Measurements from ENCODE around the gene SLC16A3. TPM values are rescaled to one million over a fixed set of nuclear protein-coding genes. Genes with fewer than 3 reads are reported as not detected.

SLC16A3 gene
- total and polyA plus RNA-seq, 10 of the 15 experiments (the other 5 are each of a cell fraction or from before 2014, with no cell fraction given) = 0.10 to 46.5 (median 8.0) TPM

- TF ChIP-seq JUND (IDR thresholded peaks at IDR 0.05; ENCODE audit: low read depth, low read length) (no peak), ETV6 (conservative IDR thresholded peaks at IDR 0.05 in 1 of 2, IDR thresholded peaks at IDR 0.05 in 1 of 2; ENCODE audit: borderline replicate concordance in 1 of 2, low read depth in 1 of 2) (no peak), HDAC6 (IDR thresholded peaks at IDR 0.05; ENCODE audit: unreplicated experiment) (no peak), SUZ12 (IDR thresholded peaks at IDR 0.05; ENCODE audit: unreplicated experiment) (no peak), TAF1 (IDR thresholded peaks at IDR 0.05; ENCODE audit: borderline replicate concordance, low read depth, low read length) (no peak), SUPT20H (IDR thresholded peaks at IDR 0.05; ENCODE audit: borderline replicate concordance, control insufficient read depth, low read depth, low read length) (no peak), GATAD2B (conservative IDR thresholded peaks at IDR 0.05; ENCODE audit: low read depth) (no peak), TCF7 (IDR thresholded peaks at IDR 0.05; ENCODE audit: borderline replicate concordance) (no peak), ASH2L (IDR thresholded peaks at IDR 0.05; ENCODE audit: borderline replicate concordance, low read depth) (no peak), HDGF (IDR thresholded peaks at IDR 0.05) (no peak), RELB (IDR thresholded peaks at IDR 0.05; ENCODE audit: low read depth) (no peak), NBN (IDR thresholded peaks at IDR 0.05) (no peak), SKIL (IDR thresholded peaks at IDR 0.05; ENCODE audit: low read depth, poor library complexity, severe bottlenecking) (no peak), NFYA (IDR thresholded peaks at IDR 0.05; ENCODE audit: borderline replicate concordance, low read depth, low read length) (no peak)
- Histone ChIP-seq H3K79me2 (ENCODE audit: control insufficient read depth, insufficient read depth, low read length) (no peaks in the 10 kb centered on the region), H3K27ac (ENCODE audit: control insufficient read depth, insufficient read depth) (no peak overlapping the region), H2AFZ (ENCODE audit: control insufficient read depth, low read depth, low read length) (no peak overlapping the region), H3K4me3 (no peak overlapping the region), H3K9ac (ENCODE audit: control insufficient read depth, insufficient read depth, low read length) (no peak overlapping the region), H3K9me3 (replicated peaks; ENCODE audit: control insufficient read depth, insufficient read depth, low read length) (no peaks in the 10 kb centered on the region), H3K4me1 (ENCODE audit: control insufficient read depth, insufficient read depth, low read length) (no peaks in the 10 kb centered on the region), H3K36me3 (ENCODE audit: control insufficient read depth in 2 of 2, insufficient read depth in 2 of 2, low read length in 1 of 2) (no peaks in the 10 kb centered on the region), H4K20me1 (ENCODE audit: control insufficient read depth, insufficient read depth) (no peaks in the 10 kb centered on the region), H3K4me2 (ENCODE audit: control insufficient read depth, insufficient read depth) (no peak overlapping the region), H3K27me3 (replicated peaks in 1 of 2; ENCODE audit: control insufficient read depth in 2 of 2, insufficient read depth in 2 of 2, low read length in 1 of 2) (no peaks in the 10 kb centered on the region)
- no peak for FAIRE-seq
- 70% methylated on average over 25 of the region's 25 CpGs for WGBS (ENCODE audit: insufficient coverage, insufficient replicate concordance, low lambda C conversion rate, missing lambda C conversion rate)
- ChIA-PET CTCF (interaction anchor here (1.5 to 2.0 kb wide), 3 partner anchors 10 to 46 kb away, joined by 3 to 6 read pairs (median 5); no protein-coding TSS in a partner anchor), SMC1A (ENCODE audit: uncharacterized antibody, unreplicated experiment) (interaction anchor here (1.6 kb wide), 1 partner anchor 15 kb away, joined by 5 read pairs; no protein-coding TSS in a partner anchor), POLR2A (interaction anchor here (0.8 to 2.6 kb wide), 5 partner anchors 8 to 21 kb away, joined by 3 to 16 read pairs (median 5); partner anchors contain the start of gene CSNK1D), RAD21 (ENCODE audit: unreplicated experiment) (interaction anchor here (1.3 to 1.8 kb wide), 2 partner anchors 10 to 15 kb away, joined by 4 to 6 read pairs; no protein-coding TSS in a partner anchor)
- intact Hi-C loops (cut with micrococcal nuclease; ENCODE audit: unreplicated experiment) = no loop called here
- DNase-seq (ENCODE audit: low read depth, low spot score) = no peak
- no TSS peak for BruUV-seq (replicated peaks)
- in situ Hi-C loops (cut with MboI) = no loop called here
- ATAC-seq = no peak
Measured at GRCh38 chr17:82282239-82283207, 53.7 kb downstream of the SLC16A3 start.
